Brain pericyte (primary cell): ENCODE results near the gene FAN1.

ENCODE experiments used
- DNase-seq: peaks from one replicate; pipeline ENCODE4 v3.0.0-alpha.2; 2012; ENCODE audit warnings: low read depth, low spot score

FAN1 gene

DNA sequence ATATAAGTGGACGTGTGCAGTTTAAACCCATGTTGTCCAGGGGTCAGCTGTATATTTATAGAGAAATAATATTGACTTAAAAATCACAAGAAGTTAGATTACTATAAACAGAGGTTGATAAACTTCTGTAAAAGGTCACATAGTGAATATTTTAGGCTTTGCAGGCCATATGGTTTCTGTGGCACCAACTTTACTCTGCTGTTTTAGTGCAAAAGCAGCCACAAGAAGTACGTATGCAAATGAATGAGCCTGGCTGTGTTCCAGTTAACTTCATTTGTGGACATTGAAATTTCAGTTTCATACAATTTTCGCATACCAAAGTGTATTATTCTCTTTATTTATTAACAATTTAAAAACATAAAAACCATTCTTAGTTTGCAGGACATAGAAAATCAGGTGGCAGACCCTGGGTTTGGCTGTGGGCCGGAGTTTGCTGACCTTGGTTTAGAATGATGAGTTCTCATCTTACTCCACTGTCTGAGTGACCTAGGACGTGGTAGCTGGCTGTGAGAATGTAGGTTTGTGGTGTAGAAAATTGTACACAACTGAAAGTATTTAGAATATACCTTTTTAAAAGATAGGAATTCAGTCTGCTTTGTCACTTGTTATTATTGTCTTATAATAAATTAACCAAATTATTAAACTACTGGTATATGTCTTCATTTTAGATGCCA, 16.3 kb downstream of the FAN1 start:
- DNase-seq, result no peak

- no peak for DNase-seq
Measured at GRCh38 chr15:30921106-30921505, 17.4 kb downstream of the FAN1 start.

DNA sequence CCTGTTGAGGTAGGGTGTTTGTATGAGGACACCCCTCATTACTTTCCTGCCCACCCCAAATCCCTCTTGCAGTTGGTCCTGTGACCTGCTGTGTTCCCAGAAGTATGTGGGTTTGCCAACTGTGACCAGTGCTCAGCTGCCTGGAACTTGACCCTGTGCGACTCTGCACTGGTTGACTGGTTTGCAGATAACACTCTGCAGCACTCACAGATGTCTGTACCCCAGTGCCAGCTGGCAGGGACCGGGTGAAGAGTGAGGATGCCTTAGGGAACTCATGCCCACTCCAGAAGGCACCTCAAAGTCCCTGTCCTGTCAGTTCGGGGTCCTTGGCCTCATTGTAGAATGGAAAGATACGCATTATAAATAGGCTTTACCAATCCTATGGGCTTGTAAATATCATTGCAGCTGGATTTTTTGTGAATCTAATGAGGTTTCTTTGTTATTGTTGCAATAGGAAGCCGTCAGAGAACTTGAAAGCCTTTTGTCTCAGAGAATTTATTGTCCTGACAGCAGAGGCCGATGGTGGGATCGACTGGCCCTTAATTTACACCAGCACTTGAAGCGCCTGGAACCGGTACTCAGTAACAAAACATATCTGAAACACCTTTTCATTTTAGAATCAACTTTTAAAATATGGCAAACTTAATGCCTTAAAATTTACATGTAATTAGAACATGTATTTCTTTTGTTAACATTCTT, 18.2 kb downstream of the FAN1 start:
- DNase-seq, result no peak

GRCh38 chr15:30922480-30923311, 19.0 kb downstream of the FAN1 start:
- DNase-seq, result no peak

GRCh38 chr15:30923429-30923828, 19.7 kb downstream of the FAN1 start:
- no peak for DNase-seq

- DNase-seq, result no peak
Measured at GRCh38 chr15:30924353-30924752, 20.6 kb downstream of the FAN1 start.

GRCh38 chr15:30925686-30926085, 22.0 kb downstream of the FAN1 start:
- DNase-seq, result no peak

- no peak for DNase-seq
Measured at GRCh38 chr15:30926161-30926560, 22.4 kb downstream of the FAN1 start.

- DNase-seq, result no peak
Measured at GRCh38 chr15:30927148-30927761, 23.5 kb downstream of the FAN1 start.

DNA sequence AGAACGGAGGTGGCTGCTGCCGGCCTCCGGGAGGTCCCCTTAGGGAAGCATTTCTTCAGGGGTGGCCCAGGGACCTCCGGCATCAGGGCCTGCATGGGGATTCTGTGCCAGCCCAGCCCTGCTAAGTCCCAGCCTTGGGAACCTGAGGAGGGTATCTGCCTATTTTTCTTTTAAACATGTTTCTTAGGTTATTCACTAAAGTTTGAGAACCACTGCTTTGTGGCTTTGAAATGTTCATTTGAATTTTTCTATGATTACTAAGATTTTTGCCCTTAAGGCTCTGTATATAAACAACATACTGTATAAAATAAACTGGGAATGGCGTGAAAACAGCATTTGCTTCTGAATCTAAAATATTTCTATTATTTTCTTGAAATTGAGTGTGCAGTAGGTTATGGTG, 24.4 kb downstream of the FAN1 start:
- no peak for DNase-seq

DNA sequence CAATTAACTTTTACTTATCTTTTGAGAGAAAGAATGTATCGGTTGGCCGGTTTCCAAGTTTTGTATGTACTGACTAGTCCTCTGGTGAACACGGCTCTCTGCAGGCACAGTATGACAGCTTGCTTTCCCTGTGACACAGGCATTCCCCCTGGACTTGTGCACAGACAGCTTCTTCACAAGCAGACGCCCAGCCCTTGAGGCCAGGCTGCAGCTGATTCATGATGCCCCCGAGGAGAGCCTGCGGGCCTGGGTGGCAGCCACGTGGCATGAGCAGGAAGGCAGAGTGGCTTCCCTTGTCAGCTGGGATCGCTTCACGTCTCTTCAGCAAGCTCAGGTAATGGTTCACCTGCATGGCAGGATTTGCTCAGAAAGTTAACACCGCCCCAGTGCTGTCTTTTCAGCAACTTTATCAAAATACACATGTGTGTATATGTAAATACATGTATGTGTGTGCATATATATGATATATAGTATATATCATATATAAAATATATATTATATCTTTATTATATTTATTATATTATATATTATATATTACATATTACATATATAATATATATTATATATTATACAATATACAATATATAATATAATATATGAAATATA, 25.5 kb downstream of the FAN1 start:
- no peak for DNase-seq

DNA sequence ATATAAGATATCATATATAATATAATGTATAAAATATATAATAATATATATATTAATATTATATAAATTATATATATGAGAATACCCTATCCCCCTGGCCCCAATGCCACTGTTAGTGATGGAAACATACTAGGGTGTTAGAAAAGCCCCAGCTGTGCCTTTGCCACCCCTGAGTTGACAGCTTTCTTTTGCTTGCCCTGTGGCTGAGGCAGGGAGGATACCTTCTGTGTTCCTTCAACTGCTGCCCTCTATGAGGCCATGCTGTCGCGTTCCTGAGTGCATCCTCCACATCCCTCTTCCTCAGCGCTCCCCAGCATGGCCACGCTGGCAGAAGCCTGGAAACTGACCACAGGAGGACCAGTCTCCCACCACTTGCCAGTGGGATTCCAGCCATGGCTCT, 26.3 kb downstream of the FAN1 start:
- DNase-seq, result no peak

GRCh38 chr15:30930422-30930821, 26.7 kb downstream of the FAN1 start:
- no peak for DNase-seq

DNA sequence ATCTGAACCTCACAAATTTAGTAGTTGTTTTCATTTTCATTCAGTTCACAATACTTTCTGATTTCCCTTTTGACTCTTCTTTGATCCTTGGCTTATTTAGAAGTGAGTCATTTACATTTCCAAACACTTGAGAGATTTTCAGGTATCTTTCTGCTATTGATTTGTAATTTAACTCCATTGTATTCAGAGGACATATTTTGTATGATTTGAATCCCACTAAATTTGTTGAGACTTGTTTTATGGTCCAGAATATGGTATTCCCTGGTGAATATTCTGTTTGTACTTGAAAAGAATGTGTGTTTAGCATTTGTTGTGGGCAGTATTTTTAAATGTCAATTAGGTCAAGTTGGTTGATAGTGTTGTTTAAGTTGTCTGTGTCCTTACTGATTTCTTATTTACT, 29.6 kb downstream of the FAN1 start:
- DNase-seq, result no peak

- DNase-seq, result no peak
Measured at GRCh38 chr15:30939161-30939560, 35.4 kb downstream of the FAN1 start.

- DNase-seq, result no peak
Measured at GRCh38 chr15:30940359-30940758, 36.6 kb downstream of the FAN1 start.

DNA sequence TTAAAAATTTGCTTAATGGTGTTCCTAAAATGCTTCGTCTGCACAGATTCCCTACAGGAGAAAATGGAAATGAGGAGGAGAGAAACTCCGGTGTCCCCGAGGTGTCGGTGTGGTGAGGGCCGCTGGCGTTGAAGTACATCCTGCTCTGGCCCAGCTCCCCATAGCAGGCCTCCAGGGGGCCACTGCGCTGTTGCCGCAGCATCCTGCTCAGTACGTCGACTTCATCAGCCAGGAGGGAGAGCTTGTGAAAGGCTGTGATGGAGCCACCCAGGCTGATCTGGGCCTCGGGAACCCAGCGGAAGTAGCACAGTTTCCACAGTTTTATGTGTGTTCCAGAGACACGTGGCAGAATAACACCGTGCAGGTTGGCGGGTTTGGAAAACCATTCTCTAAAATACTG, 37.8 kb downstream of the FAN1 start:
- no peak for DNase-seq

- DNase-seq, result no peak
Measured at GRCh38 chr15:30943654-30944335, 40.1 kb downstream of the FAN1 start.

DNA sequence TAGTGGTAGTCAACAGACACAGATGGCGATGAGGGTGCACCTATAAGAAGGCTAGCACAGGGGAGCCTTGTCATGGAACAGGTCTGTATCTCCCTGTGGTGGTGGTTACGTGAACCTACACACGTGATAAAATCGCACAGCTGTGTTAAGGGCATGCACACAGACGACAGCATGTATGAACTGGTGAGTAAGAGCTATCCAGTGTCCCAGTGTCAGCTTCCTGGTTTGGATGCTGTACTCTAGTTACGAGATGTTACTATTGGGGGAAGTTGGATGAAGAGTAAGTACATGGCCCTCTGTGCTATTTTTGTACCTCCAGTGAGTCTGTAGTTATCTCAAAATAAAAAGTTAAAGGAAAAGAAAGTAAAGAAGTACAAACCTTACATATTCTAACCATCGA, 49.5 kb downstream of the FAN1 start:
- DNase-seq, result no peak

- DNase-seq, result peak; percentile 21
Measured at GRCh38 chr15:30953731-30954378, 50.1 kb downstream of the FAN1 start.

DNA sequence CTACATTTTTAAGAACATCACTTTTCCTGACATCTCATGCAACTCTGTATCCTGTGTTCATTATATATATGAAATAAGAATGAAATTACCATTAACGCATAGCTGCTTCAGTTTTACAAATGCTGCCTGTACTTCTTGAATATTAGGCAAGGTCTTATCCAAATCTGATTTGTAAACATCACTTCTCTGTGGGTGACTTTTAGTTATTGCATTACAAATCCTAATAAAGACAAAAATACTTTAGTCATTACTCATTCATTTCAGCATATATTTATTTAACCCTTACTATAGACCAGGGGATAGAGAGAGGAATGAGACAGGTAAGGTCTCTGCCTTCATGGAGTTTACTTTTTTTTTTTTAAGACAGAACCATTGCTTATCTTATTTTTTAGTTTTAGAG, 51.0 kb downstream of the FAN1 start:
- DNase-seq, result no peak
